Gastroesophageal sphincter (tissue), 4 donors: ENCODE data around the gene VOPP1. TPM values are rescaled to one million over a fixed set of nuclear protein-coding genes. Genes with fewer than 3 reads are reported as not detected.
"Not testable (repeated sequence)": the region's sequence is repeated elsewhere in the genome, so short reads cannot be mapped to it uniquely, and the experiment has no call there.

ENCODE experiments used
- ATAC-seq: fragments of 150-250 bp; one replicate; pipeline ENCODE4 v1.9.1; 2016; ENCODE audit warnings: mild to moderate bottlenecking, moderate library complexity
- H3K27ac ChIP-seq, 4 donors: fragments of 200-600 bp; sonication (generic) in 3 of 4; 1 replicate in 3 of 4; 2 replicates in 1 of 4; pipeline ENCODE4 v1.5.1; 2016 to 2019
- H3K27me3 ChIP-seq: fragments of 200-600 bp; sonication (generic); one replicate; pipeline ENCODE4 v1.5.1; 2019
- H3K36me3 ChIP-seq, 2 donors: fragments of 200-600 bp; sonication (generic); one replicate each; pipeline ENCODE4 v1.5.1; 2019; ENCODE audit warnings: control low read depth in 1 of 2
- H3K4me1 ChIP-seq, 3 donors: fragments of 200-600 bp; sonication (generic); 1 replicate in 2 of 3; 2 replicates in 1 of 3; pipeline ENCODE4 v1.5.1; 2016 to 2019; ENCODE audit warnings: control low read depth in 2 of 3
- H3K4me3 ChIP-seq, 2 donors: fragments of 200-600 bp; sonication (generic); one replicate each; pipeline ENCODE4 v1.5.1; 2019; ENCODE audit warnings: mild to moderate bottlenecking in 1 of 2, moderate library complexity in 1 of 2
- H3K9me3 ChIP-seq, 3 donors: fragments of 200-600 bp; sonication (generic); one replicate each; pipeline ENCODE4 v1.5.1; 2017 to 2019; ENCODE audit warnings: control low read depth in 2 of 3
- CTCF ChIP-seq, 4 experiments: fragments of 200-600 bp in 2 of 4; fragments of 450-650 bp in 2 of 4; sonication (generic) in 1 of 4; IDR thresholded peaks; one replicate each; pipeline ENCODE4 v1.5.1; 2017 to 2019; ENCODE audit warnings: antibody characterized with exemption in 4 of 4, mild to moderate bottlenecking in 2 of 4, moderate library complexity in 2 of 4
- EP300 ChIP-seq: sonication (generic); formaldehyde crosslinking; IDR thresholded peaks from one replicate; pipeline ENCODE4 v1.6.1; 2017; ENCODE audit warnings: antibody characterized with exemption, mild to moderate bottlenecking
- POLR2A ChIP-seq, 2 donors: fragments of 450-650 bp; IDR thresholded peaks; one replicate each; pipeline ENCODE4 v1.6.1; 2017; ENCODE audit warnings: antibody characterized with exemption in 2 of 2, mild to moderate bottlenecking in 2 of 2, moderate library complexity in 1 of 2
- POLR2AphosphoS5 ChIP-seq: sonication (generic); formaldehyde crosslinking; IDR thresholded peaks from one replicate; pipeline ENCODE4 v1.6.1; 2017; ENCODE audit warnings: antibody characterized with exemption
- WGBS, 2 donors: methylation state at CpG; one replicate each; pipeline ENCODE4 v1.1.5; 2018; ENCODE audit warnings: low coverage in 1 of 2; 5-methylcytosine and 5-hydroxymethylcytosine counted together
- total RNA-seq, 4 donors: library from RNA; depleted of rRNA; stranded (reverse); fragments of >200 nt; gene quantifications; one replicate each; pipeline ENCODE4 v1.1.0, GENCODE V29; 2016

The VOPP1 gene
- total RNA-seq, 4 donors from 2014 or later, result 20.5 to 51.6 (median 33.4) TPM

GRCh38 chr7:55588976-55589604 lies 16.8 kb upstream of the VOPP1 start:
- H3K9me3 ChIP-seq, result no peaks in the 10 kb centered on the region
- 62% methylated on average over 2 of the region's 8 CpGs; no CpG with 5 or more reads in 1 of the 2 donors for WGBS, 2 donors
- no peak overlapping the region for H3K4me3 ChIP-seq

GRCh38 chr7:55588379-55588699 lies 16.0 kb upstream of the VOPP1 start:
- Histone ChIP-seq H3K27ac (no peak overlapping the region), H3K36me3 (no peaks in the 10 kb centered on the region), H3K4me1 (peaks cover 0 to 5% (median 0%) of the 10 kb centered on the region in 3 donors), H3K9me3 (no peaks in the 10 kb centered on the region), H3K4me3 (no peak overlapping the region), H3K27me3 (peaks cover 9% of the 10 kb centered on the region)
- ATAC-seq, result no peak
- 76% methylated on average over 3 of the region's 4 CpGs; no CpG with 5 or more reads in 1 of the 2 donors for WGBS, 2 donors
- TF ChIP-seq EP300 (no peak), POLR2AphosphoS5 (no peak), CTCF (IDR thresholded peaks at IDR 0.05) (no peak), POLR2A (IDR thresholded peaks at IDR 0.05) (no peak)

More at GRCh38 chr7:55588976-55589604, 16.8 kb upstream of the VOPP1 start:
- ATAC-seq, result no peak
- Histone ChIP-seq H3K36me3 (no peaks in the 10 kb centered on the region), H3K27me3 (peaks cover 11% of the 10 kb centered on the region), H3K4me1 (peaks cover 0 to 10% (median 0%) of the 10 kb centered on the region in 3 donors), H3K27ac (no peak overlapping the region)
- TF ChIP-seq CTCF (IDR thresholded peaks at IDR 0.05) (no peak), EP300 (no peak), POLR2A (IDR thresholded peaks at IDR 0.05) (no peak), POLR2AphosphoS5 (no peak)

GRCh38 chr7:55587687-55588378 lies 15.5 kb upstream of the VOPP1 start:
- ATAC-seq, result no peak

GRCh38 chr7:55582656-55583055 lies 10.4 kb upstream of the VOPP1 start:
- not testable (repeated sequence) for H3K27ac ChIP-seq, ATAC-seq, H3K4me1 ChIP-seq, H3K36me3 ChIP-seq, H3K4me3 ChIP-seq, H3K9me3 ChIP-seq, H3K27me3 ChIP-seq
- WGBS, 2 donors, result 81 to 100% methylated on average over 4 to 5 of the region's 9 CpGs

More at GRCh38 chr7:55587687-55588378, 15.5 kb upstream of the VOPP1 start:
- H3K4me1 ChIP-seq, result peaks cover 0 to under 1% (median 0%) of the 10 kb centered on the region in 3 donors
- H3K36me3 ChIP-seq, result no peaks in the 10 kb centered on the region
- 76 to 83% methylated on average over 2 to 3 of the region's 8 CpGs for WGBS, 2 donors
- no peak overlapping the region for H3K4me3 ChIP-seq
- no peak overlapping the region for H3K27ac ChIP-seq
- TF ChIP-seq POLR2AphosphoS5, result no peak
- no peak for TF ChIP-seq POLR2A (IDR thresholded peaks at IDR 0.05)
- no peak for TF ChIP-seq EP300
- TF ChIP-seq CTCF (IDR thresholded peaks at IDR 0.05), result no peak
- H3K9me3 ChIP-seq, result peaks cover 0 to 2% (median 0%) of the 10 kb centered on the region in 3 donors
- peaks cover 4% of the 10 kb centered on the region for H3K27me3 ChIP-seq

GRCh38 chr7:55576753-55577152 lies 4.5 kb upstream of the VOPP1 start:
- no peaks in the 10 kb centered on the region for H3K9me3 ChIP-seq
- TF ChIP-seq POLR2AphosphoS5 (no peak), EP300 (no peak), POLR2A (IDR thresholded peaks at IDR 0.05) (no peak), CTCF (IDR thresholded peaks at IDR 0.05) (no peak)
- H3K4me1 ChIP-seq, result peaks cover 0 to 25% (median 17%) of the 10 kb centered on the region in 3 donors
- no peaks in the 10 kb centered on the region for H3K36me3 ChIP-seq
- H3K27ac ChIP-seq, result no peak overlapping the region
- ATAC-seq, result no peak
- H3K4me3 ChIP-seq, result no peak overlapping the region
- 85 to 90% methylated on average over 4 of the region's 4 CpGs for WGBS, 2 donors
- no peaks in the 10 kb centered on the region for H3K27me3 ChIP-seq
